Measurements from ENCODE around the gene CACNA1D.
"Not testable (repeated sequence)": the region's sequence is repeated elsewhere in the genome, so short reads cannot be mapped to it uniquely, and the experiment has no call there.

CACNA1D gene

GRCh38 chr3:53554559-53555067, 60.2 kb downstream of the CACNA1D start:
- H3K9ac ChIP-seq (ENCODE audit: low read depth, low read length), result no peak overlapping the region
- H3K36me3 ChIP-seq (ENCODE audit: insufficient read depth, low read length), result no peaks in the 10 kb centered on the region
- H3K4me1 ChIP-seq (ENCODE audit: insufficient read depth, low read length), result no peaks in the 10 kb centered on the region
- H3K9me3 ChIP-seq (ENCODE audit: control insufficient read depth, insufficient read depth, low read length), result 0 out of 2 replicates have a peak, but pooled peaks cover 2% of the 10 kb centered on the region

- H3K9ac ChIP-seq (ENCODE audit: low read depth, low read length), result no peak overlapping the region
Observed at GRCh38 chr3:53555068-53555588, 60.7 kb downstream of the CACNA1D start.

GRCh38 chr3:53566461-53567145, 72.2 kb downstream of the CACNA1D start:
- Histone ChIP-seq H3K9me3 (ENCODE audit: control insufficient read depth, insufficient read depth, low read length) (no peaks in the 10 kb centered on the region), H3K36me3 (ENCODE audit: insufficient read depth, low read length) (no peaks in the 10 kb centered on the region), H3K9ac (ENCODE audit: low read depth, low read length) (no peak overlapping the region), H3K4me1 (ENCODE audit: insufficient read depth, low read length) (peaks cover 7% of the 10 kb centered on the region; the same call in 1 of the 2 replicates)

More at GRCh38 chr3:53555068-53555588, 60.7 kb downstream of the CACNA1D start:
- Histone ChIP-seq H3K36me3 (ENCODE audit: insufficient read depth, low read length) (no peaks in the 10 kb centered on the region), H3K9me3 (ENCODE audit: control insufficient read depth, insufficient read depth, low read length) (0 out of 2 replicates have a peak, but pooled peaks cover 2% of the 10 kb centered on the region), H3K4me1 (ENCODE audit: insufficient read depth, low read length) (no peaks in the 10 kb centered on the region)

GRCh38 chr3:53570081-53570480, 75.7 kb downstream of the CACNA1D start:
- H3K36me3 ChIP-seq (ENCODE audit: insufficient read depth, low read length), result no peaks in the 10 kb centered on the region
- no peaks in the 10 kb centered on the region for H3K9me3 ChIP-seq (ENCODE audit: control insufficient read depth, insufficient read depth, low read length)
- peaks cover 7% of the 10 kb centered on the region; the same call in 1 of the 2 replicates for H3K4me1 ChIP-seq (ENCODE audit: insufficient read depth, low read length)
- no peak overlapping the region for H3K9ac ChIP-seq (ENCODE audit: low read depth, low read length)

GRCh38 chr3:53570709-53571108, 76.3 kb downstream of the CACNA1D start:
- H3K36me3 ChIP-seq (ENCODE audit: insufficient read depth, low read length), result no peaks in the 10 kb centered on the region
- no peaks in the 10 kb centered on the region for H3K9me3 ChIP-seq (ENCODE audit: control insufficient read depth, insufficient read depth, low read length)
- no peak overlapping the region for H3K9ac ChIP-seq (ENCODE audit: low read depth, low read length)
- H3K4me1 ChIP-seq (ENCODE audit: insufficient read depth, low read length), result peaks cover 7% of the 10 kb centered on the region; the same call in 1 of the 2 replicates

- Histone ChIP-seq H3K9ac (ENCODE audit: low read depth, low read length) (no peak overlapping the region), H3K9me3 (ENCODE audit: control insufficient read depth, insufficient read depth, low read length) (no peaks in the 10 kb centered on the region), H3K4me1 (ENCODE audit: insufficient read depth, low read length) (peaks cover 6% of the 10 kb centered on the region; the same call in 1 of the 2 replicates), H3K36me3 (ENCODE audit: insufficient read depth, low read length) (no peaks in the 10 kb centered on the region)
Observed at GRCh38 chr3:53571264-53571663, 76.9 kb downstream of the CACNA1D start.

- not testable (repeated sequence) for H3K9ac ChIP-seq (ENCODE audit: low read depth, low read length); H3K9me3 ChIP-seq (ENCODE audit: control insufficient read depth, insufficient read depth, low read length); H3K4me1 ChIP-seq (ENCODE audit: insufficient read depth, low read length); H3K36me3 ChIP-seq (ENCODE audit: insufficient read depth, low read length)
Observed at GRCh38 chr3:53572184-53572583, 77.8 kb downstream of the CACNA1D start.

- no peaks in the 10 kb centered on the region; the same call in 1 of the 2 replicates for H3K4me1 ChIP-seq (ENCODE audit: insufficient read depth, low read length)
- no peaks in the 10 kb centered on the region for H3K9me3 ChIP-seq (ENCODE audit: control insufficient read depth, insufficient read depth, low read length)
- no peaks in the 10 kb centered on the region for H3K36me3 ChIP-seq (ENCODE audit: insufficient read depth, low read length)
- H3K9ac ChIP-seq (ENCODE audit: low read depth, low read length), result no peak overlapping the region
Observed at GRCh38 chr3:53577506-53577905, 83.1 kb downstream of the CACNA1D start.

- no peaks in the 10 kb centered on the region; the same call in 1 of the 2 replicates for H3K4me1 ChIP-seq (ENCODE audit: insufficient read depth, low read length)
- H3K36me3 ChIP-seq (ENCODE audit: insufficient read depth, low read length), result no peaks in the 10 kb centered on the region
- H3K9ac ChIP-seq (ENCODE audit: low read depth, low read length), result no peak overlapping the region
- no peaks in the 10 kb centered on the region for H3K9me3 ChIP-seq (ENCODE audit: control insufficient read depth, insufficient read depth, low read length)
Observed at GRCh38 chr3:53579636-53580035, 85.2 kb downstream of the CACNA1D start.

- Histone ChIP-seq H3K36me3 (ENCODE audit: insufficient read depth, low read length) (no peaks in the 10 kb centered on the region), H3K9ac (ENCODE audit: low read depth, low read length) (no peak overlapping the region), H3K9me3 (ENCODE audit: control insufficient read depth, insufficient read depth, low read length) (no peaks in the 10 kb centered on the region), H3K4me1 (ENCODE audit: insufficient read depth, low read length) (no peaks in the 10 kb centered on the region; the same call in 1 of the 2 replicates)
Observed at GRCh38 chr3:53581671-53582070, 87.3 kb downstream of the CACNA1D start.

- no peaks in the 10 kb centered on the region for H3K9me3 ChIP-seq (ENCODE audit: control insufficient read depth, insufficient read depth, low read length)
- no peak overlapping the region for H3K9ac ChIP-seq (ENCODE audit: low read depth, low read length)
- no peaks in the 10 kb centered on the region for H3K36me3 ChIP-seq (ENCODE audit: insufficient read depth, low read length)
- no peaks in the 10 kb centered on the region for H3K4me1 ChIP-seq (ENCODE audit: insufficient read depth, low read length)
Observed at GRCh38 chr3:53583161-53583690, 88.8 kb downstream of the CACNA1D start.

GRCh38 chr3:53585049-53585448, 90.6 kb downstream of the CACNA1D start:
- no peaks in the 10 kb centered on the region for H3K9me3 ChIP-seq (ENCODE audit: control insufficient read depth, insufficient read depth, low read length)
- no peaks in the 10 kb centered on the region for H3K4me1 ChIP-seq (ENCODE audit: insufficient read depth, low read length)
- no peaks in the 10 kb centered on the region for H3K36me3 ChIP-seq (ENCODE audit: insufficient read depth, low read length)
- no peak overlapping the region for H3K9ac ChIP-seq (ENCODE audit: low read depth, low read length)

GRCh38 chr3:53585627-53586026, 91.2 kb downstream of the CACNA1D start:
- Histone ChIP-seq H3K4me1 (ENCODE audit: insufficient read depth, low read length) (no peaks in the 10 kb centered on the region), H3K36me3 (ENCODE audit: insufficient read depth, low read length) (no peaks in the 10 kb centered on the region), H3K9me3 (ENCODE audit: control insufficient read depth, insufficient read depth, low read length) (no peaks in the 10 kb centered on the region), H3K9ac (ENCODE audit: low read depth, low read length) (no peak overlapping the region)

GRCh38 chr3:53588122-53588521, 93.7 kb downstream of the CACNA1D start:
- no peaks in the 10 kb centered on the region for H3K36me3 ChIP-seq (ENCODE audit: insufficient read depth, low read length)

GRCh38 chr3:53589201-53589600, 94.8 kb downstream of the CACNA1D start:
- Histone ChIP-seq H3K36me3 (ENCODE audit: insufficient read depth, low read length) (no peaks in the 10 kb centered on the region), H3K9me3 (ENCODE audit: control insufficient read depth, insufficient read depth, low read length) (no peaks in the 10 kb centered on the region), H3K4me1 (ENCODE audit: insufficient read depth, low read length) (no peaks in the 10 kb centered on the region), H3K9ac (ENCODE audit: low read depth, low read length) (no peak overlapping the region)

More at GRCh38 chr3:53588122-53588521, 93.7 kb downstream of the CACNA1D start:
- H3K9ac ChIP-seq (ENCODE audit: low read depth, low read length), result no peak overlapping the region
- H3K4me1 ChIP-seq (ENCODE audit: insufficient read depth, low read length), result no peaks in the 10 kb centered on the region
- H3K9me3 ChIP-seq (ENCODE audit: control insufficient read depth, insufficient read depth, low read length), result no peaks in the 10 kb centered on the region

All from ES-I3 (cell line).